DMS79 treated with DMSO at 0.1 percent for 48 hours (cell line): ENCODE results near the gene PARD3B.
A peak's percentile ranks its signal among the peaks of the same experiment; 100 is the strongest.

Source experiments
- DNase-seq: peaks from one replicate; lab custom pipeline; 2025; lab: John Stamatoyannopoulos, UW

PARD3B gene

GRCh38 chr2:205352593-205352992 is 807.3 kb downstream of the PARD3B start:
- DNase-seq: no peak

- DNase-seq: no peak
These were observed 812.5 kb downstream of the PARD3B start for GRCh38 chr2:205357732-205358131.

- no peak for DNase-seq
These were observed 813.1 kb downstream of the PARD3B start for GRCh38 chr2:205358351-205358815.

- no peak for DNase-seq
These were observed 816.0 kb downstream of the PARD3B start for GRCh38 chr2:205361272-205361671.

- DNase-seq: no peak
These were observed 816.7 kb downstream of the PARD3B start for GRCh38 chr2:205361970-205362369.

GRCh38 chr2:205364261-205364660 is 819.0 kb downstream of the PARD3B start:
- peak; percentile 98 for DNase-seq

GRCh38 chr2:205366336-205367060 is 821.2 kb downstream of the PARD3B start:
- DNase-seq: no peak

- no peak for DNase-seq
These were observed 822.2 kb downstream of the PARD3B start for GRCh38 chr2:205367331-205367935.

- DNase-seq: no peak
These were observed 824.5 kb downstream of the PARD3B start for GRCh38 chr2:205369813-205370212.

- no peak for DNase-seq
These were observed 825.5 kb downstream of the PARD3B start for GRCh38 chr2:205370726-205371125.

GRCh38 chr2:205372141-205372540 is 826.9 kb downstream of the PARD3B start:
- DNase-seq: no peak

GRCh38 chr2:205375461-205376448 is 830.5 kb downstream of the PARD3B start:
- DNase-seq: no peak

- no peak for DNase-seq
These were observed 832.0 kb downstream of the PARD3B start for GRCh38 chr2:205377324-205377723.

- DNase-seq: no peak
These were observed 838.3 kb downstream of the PARD3B start for GRCh38 chr2:205383601-205384000.

GRCh38 chr2:205386109-205386508 is 840.8 kb downstream of the PARD3B start:
- no peak for DNase-seq

- no peak for DNase-seq
These were observed 842.2 kb downstream of the PARD3B start for GRCh38 chr2:205387350-205388055.

GRCh38 chr2:205390866-205391265 is 845.6 kb downstream of the PARD3B start:
- DNase-seq: no peak

- peak; percentile 71 for DNase-seq
These were observed 856.2 kb downstream of the PARD3B start for GRCh38 chr2:205401511-205401910.

- DNase-seq: peak; percentile 41
These were observed 856.7 kb downstream of the PARD3B start for GRCh38 chr2:205402011-205402410.

- no peak for DNase-seq
These were observed 858.1 kb downstream of the PARD3B start for GRCh38 chr2:205403244-205403825.

- DNase-seq: no peak
These were observed 859.9 kb downstream of the PARD3B start for GRCh38 chr2:205405194-205405593.
